ENCODE results near the gene TPK1. TPM values are rescaled to one million over a fixed set of nuclear protein-coding genes. Genes with fewer than 3 reads are reported as not detected.

TPK1 gene
- polyA plus RNA-seq, 2 of the 4 experiments (the other 2 are of a cell fraction), result 1.4 to 2.5 TPM

DNA sequence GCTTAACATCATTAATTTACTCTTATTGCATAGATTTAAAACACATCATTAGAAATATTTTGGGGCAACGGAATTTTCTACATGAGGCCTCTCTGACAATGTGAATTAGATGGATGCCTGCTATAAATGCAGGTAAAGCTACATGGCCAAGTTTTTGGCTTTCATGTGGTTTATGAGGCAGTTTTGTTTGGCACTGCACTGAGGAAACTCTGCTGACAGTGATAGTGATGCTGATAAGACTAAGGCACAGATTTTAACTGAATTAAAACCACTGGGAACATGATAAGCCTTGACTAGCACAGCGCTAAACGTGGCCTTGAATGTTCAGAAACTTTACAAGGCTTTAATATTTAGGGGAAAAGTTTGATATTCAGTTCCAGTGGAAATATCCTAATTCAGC lies 318.1 kb downstream of the TPK1 start:
- no peaks in the 10 kb centered on the region for H3K4me1 ChIP-seq
- DNase-seq (ENCODE audit: low read depth in 1 of 2, low spot score in 1 of 2) (no peak), FAIRE-seq (no peak), ATAC-seq (no peak)
- no peaks in the 10 kb centered on the region for H3K9me3 ChIP-seq
- 7% methylated on average over 3 of the region's 3 CpGs for WGBS (ENCODE audit: missing lambda C conversion rate)
- no peak overlapping the region for H3K27ac ChIP-seq
- H3K4me2 ChIP-seq, result no peak overlapping the region
- ChIA-PET CTCF (no interaction called here), POLR2A (no interaction called here)
- no peak for TF ChIP-seq RARB (CRISPR knock-in tag; IDR thresholded peaks at IDR 0.05)
- TF ChIP-seq ELK1 (IDR thresholded peaks at IDR 0.05; ENCODE audit: low read depth, low read length), result no peak
- no peak for TF ChIP-seq EHF (CRISPR knock-in tag; IDR thresholded peaks at IDR 0.05)
- no peak for TF ChIP-seq EHMT2 (IDR thresholded peaks at IDR 0.05; ENCODE audit: low read depth)
- no peak for TF ChIP-seq FOSL2 (IDR thresholded peaks at IDR 0.05)
- TF ChIP-seq FOSL2 (CRISPR knock-in tag; IDR thresholded peaks at IDR 0.05), result no peak
- TF ChIP-seq, protein P1, sequence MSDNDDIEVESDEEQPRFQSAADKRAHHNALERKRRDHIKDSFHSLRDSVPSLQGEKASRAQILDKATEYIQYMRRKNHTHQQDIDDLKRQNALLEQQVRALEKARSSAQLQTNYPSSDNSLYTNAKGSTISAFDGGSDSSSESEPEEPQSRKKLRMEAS (IDR thresholded peaks at IDR 0.05), result no peak
- TF ChIP-seq RFX5 (IDR thresholded peaks at IDR 0.05), result no peak
- no peak overlapping the region for H3K4me3 ChIP-seq

GRCh38 chr7:144516729-144517525 lies 318.9 kb downstream of the TPK1 start:
- Histone ChIP-seq H3K4me1 (no peaks in the 10 kb centered on the region), H3K9me3 (no peaks in the 10 kb centered on the region), H3K4me3 (no peak overlapping the region), H3K4me2 (no peak overlapping the region), H3K27ac (no peak overlapping the region)
- FAIRE-seq (no peak), DNase-seq (ENCODE audit: low read depth in 1 of 2, low spot score in 1 of 2) (no peak), ATAC-seq (no peak)
- 4% methylated on average over 3 of the region's 3 CpGs for WGBS (ENCODE audit: missing lambda C conversion rate)
- ChIA-PET POLR2A (no interaction called here), CTCF (interaction anchor here (1.2 kb wide), 1 partner anchor 10 kb away, joined by 5 read pairs; no protein-coding TSS in a partner anchor)
- no peak for TF ChIP-seq HOXB5 (CRISPR knock-in tag; IDR thresholded peaks at IDR 0.05)
- TF ChIP-seq RNF2 (IDR thresholded peaks at IDR 0.05; ENCODE audit: borderline replicate concordance, low read depth), result no peak
- TF ChIP-seq, protein P2, sequence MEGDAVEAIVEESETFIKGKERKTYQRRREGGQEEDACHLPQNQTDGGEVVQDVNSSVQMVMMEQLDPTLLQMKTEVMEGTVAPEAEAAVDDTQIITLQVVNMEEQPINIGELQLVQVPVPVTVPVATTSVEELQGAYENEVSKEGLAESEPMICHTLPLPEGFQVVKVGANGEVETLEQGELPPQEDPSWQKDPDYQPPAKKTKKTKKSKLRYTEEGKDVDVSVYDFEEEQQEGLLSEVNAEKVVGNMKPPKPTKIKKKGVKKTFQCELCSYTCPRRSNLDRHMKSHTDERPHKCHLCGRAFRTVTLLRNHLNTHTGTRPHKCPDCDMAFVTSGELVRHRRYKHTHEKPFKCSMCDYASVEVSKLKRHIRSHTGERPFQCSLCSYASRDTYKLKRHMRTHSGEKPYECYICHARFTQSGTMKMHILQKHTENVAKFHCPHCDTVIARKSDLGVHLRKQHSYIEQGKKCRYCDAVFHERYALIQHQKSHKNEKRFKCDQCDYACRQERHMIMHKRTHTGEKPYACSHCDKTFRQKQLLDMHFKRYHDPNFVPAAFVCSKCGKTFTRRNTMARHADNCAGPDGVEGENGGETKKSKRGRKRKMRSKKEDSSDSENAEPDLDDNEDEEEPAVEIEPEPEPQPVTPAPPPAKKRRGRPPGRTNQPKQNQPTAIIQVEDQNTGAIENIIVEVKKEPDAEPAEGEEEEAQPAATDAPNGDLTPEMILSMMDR (IDR thresholded peaks at IDR 0.05), result no peak
- TF ChIP-seq SREBF2 (IDR thresholded peaks at IDR 0.05), result no peak

- ChIA-PET CTCF (no interaction called here), POLR2A (no interaction called here)
- 2% methylated on average over 2 of the region's 2 CpGs for WGBS (ENCODE audit: missing lambda C conversion rate)
- H3K9me3 ChIP-seq, result no peaks in the 10 kb centered on the region
- H3K4me3 ChIP-seq, result no peak overlapping the region
- H3K4me1 ChIP-seq, result no peaks in the 10 kb centered on the region
- H3K27ac ChIP-seq, result no peak overlapping the region
- no peak overlapping the region for H3K4me2 ChIP-seq
- ATAC-seq (peak; percentile 54 to 56; a peak in 3 of 6 replicates), FAIRE-seq (no peak), DNase-seq (ENCODE audit: low read depth in 1 of 2, low spot score in 1 of 2) (peak; percentile 2 to 31)
- no peak for TF ChIP-seq MYC (IDR thresholded peaks at IDR 0.05; ENCODE audit: borderline replicate concordance, low read length)
- TF ChIP-seq MAFK (IDR thresholded peaks at IDR 0.05; ENCODE audit: partially characterized antibody), result no peak
- peak; percentile 48 to 52; a peak in 3 of 5 replicates for TF ChIP-seq RAD21 (conservative IDR thresholded peaks at IDR 0.05 in 1 of 2, IDR thresholded peaks at IDR 0.05 in 1 of 2)
- TF ChIP-seq, protein P2 (IDR thresholded peaks at IDR 0.05), result 0 out of 3 replicates have a peak, but pooled peaks have one; percentile 22
These were observed 322.5 kb downstream of the TPK1 start for GRCh38 chr7:144513334-144513733.
